ENCODE results near the gene LIMK1. TPM values are rescaled to one million over a fixed set of nuclear protein-coding genes. Genes with fewer than 3 reads are reported as not detected.

Gene LIMK1
- total RNA-seq, 1 donor from 2014 or later = 53.1 TPM

GRCh38 chr7:74101061-74101681, 17.6 kb downstream of the LIMK1 start:
- H3K4me1 ChIP-seq = no peaks in the 10 kb centered on the region
- DNase-seq = no peak
- H3K9me3 ChIP-seq = no peaks in the 10 kb centered on the region
- no peaks in the 10 kb centered on the region for H3K27me3 ChIP-seq
- intact Hi-C loops (cut with DNase I) = no loop called here
- TF ChIP-seq, protein P1, sequence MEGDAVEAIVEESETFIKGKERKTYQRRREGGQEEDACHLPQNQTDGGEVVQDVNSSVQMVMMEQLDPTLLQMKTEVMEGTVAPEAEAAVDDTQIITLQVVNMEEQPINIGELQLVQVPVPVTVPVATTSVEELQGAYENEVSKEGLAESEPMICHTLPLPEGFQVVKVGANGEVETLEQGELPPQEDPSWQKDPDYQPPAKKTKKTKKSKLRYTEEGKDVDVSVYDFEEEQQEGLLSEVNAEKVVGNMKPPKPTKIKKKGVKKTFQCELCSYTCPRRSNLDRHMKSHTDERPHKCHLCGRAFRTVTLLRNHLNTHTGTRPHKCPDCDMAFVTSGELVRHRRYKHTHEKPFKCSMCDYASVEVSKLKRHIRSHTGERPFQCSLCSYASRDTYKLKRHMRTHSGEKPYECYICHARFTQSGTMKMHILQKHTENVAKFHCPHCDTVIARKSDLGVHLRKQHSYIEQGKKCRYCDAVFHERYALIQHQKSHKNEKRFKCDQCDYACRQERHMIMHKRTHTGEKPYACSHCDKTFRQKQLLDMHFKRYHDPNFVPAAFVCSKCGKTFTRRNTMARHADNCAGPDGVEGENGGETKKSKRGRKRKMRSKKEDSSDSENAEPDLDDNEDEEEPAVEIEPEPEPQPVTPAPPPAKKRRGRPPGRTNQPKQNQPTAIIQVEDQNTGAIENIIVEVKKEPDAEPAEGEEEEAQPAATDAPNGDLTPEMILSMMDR (IDR thresholded peaks at IDR 0.05) = no peak
- H3K4me3 ChIP-seq = no peak overlapping the region
- no peak for ATAC-seq
- H3K36me3 ChIP-seq = peaks cover 40% of the 10 kb centered on the region
- no peak overlapping the region for H3K27ac ChIP-seq

DNA sequence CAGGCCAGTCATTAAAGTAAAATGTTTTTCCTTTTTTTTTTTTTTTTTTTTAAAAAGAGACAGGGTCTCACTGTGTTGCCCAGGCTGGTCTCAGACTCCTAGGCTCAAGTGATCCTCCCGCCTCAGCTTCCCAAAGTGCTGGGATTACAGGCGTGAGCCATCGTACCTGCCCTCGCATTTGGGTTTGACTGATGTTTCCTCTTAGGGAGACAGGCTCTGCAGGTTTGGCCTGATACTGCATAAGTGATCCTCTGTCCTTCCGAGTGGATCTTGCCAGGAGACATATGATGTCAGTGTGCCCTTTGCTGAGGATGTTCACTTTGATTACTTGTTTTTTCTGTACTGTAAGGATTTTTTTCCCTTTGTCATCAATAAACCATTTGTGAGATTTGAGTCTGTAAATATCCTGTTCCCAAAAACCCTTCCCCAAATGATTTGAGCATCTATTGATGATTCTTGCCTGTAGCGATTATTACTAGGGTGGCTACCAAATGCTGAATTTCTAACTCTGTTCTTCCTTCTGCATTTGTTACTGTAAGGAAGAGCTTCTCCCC, 19.7 kb downstream of the LIMK1 start:
- TF ChIP-seq, protein P1 (IDR thresholded peaks at IDR 0.05) = no peak
- Histone ChIP-seq H3K36me3 (peaks cover 54% of the 10 kb centered on the region), H3K4me3 (no peak overlapping the region), H3K9me3 (no peaks in the 10 kb centered on the region), H3K4me1 (no peaks in the 10 kb centered on the region), H3K27me3 (no peaks in the 10 kb centered on the region), H3K27ac (no peak overlapping the region)
- intact Hi-C loops (cut with DNase I) = no loop called here
- ATAC-seq (no peak), DNase-seq (no peak)

DNA sequence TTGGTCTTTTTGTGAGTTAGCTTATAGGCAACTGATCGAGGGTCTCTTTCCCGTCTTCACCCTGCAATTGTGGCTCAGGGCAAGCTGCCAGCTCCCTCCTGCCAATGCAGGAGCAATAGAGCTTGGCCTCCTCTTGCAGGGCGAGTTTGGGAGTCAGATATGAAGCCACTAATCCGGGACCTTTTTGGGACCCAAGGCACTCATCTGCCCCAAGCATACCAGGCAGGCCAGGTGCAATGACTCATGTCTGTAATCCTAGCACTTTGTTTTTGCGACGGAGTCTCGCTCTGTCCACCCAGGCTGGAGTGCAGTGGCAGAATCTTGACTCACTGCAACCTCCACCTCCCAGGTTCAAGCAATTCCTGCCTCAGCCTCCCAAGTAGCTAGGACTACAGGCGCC, 21.1 kb downstream of the LIMK1 start:
- Histone ChIP-seq H3K27me3 (no peaks in the 10 kb centered on the region), H3K4me1 (no peaks in the 10 kb centered on the region), H3K4me3 (no peak overlapping the region), H3K36me3 (peaks cover 60% of the 10 kb centered on the region), H3K27ac (no peak overlapping the region), H3K9me3 (no peaks in the 10 kb centered on the region)
- no peak for ATAC-seq
- TF ChIP-seq, protein P1 (IDR thresholded peaks at IDR 0.05) = no peak
- DNase-seq = no peak
- intact Hi-C loops (cut with DNase I) = no loop called here

DNA sequence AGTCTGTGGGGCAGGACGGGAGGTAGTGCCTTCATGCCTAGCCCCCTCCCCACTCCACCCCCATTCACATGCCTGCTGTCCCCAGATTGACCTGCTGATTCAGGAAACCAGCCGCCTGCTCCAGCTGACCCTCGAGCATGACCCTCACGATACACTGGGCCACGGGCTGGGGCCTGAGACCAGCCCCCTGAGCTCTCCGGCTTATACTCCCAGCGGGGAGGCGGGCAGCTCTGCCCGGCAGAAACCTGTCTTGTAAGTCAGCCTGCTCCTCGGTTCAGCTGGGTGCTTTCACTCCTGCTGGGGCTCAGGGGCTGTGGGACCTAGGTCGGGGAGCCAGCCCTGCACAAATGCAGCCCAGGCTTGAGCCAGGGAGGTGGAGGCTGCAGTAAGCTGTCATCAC, 22.4 kb downstream of the LIMK1 start:
- no peaks in the 10 kb centered on the region for H3K9me3 ChIP-seq
- no peaks in the 10 kb centered on the region for H3K4me1 ChIP-seq
- intact Hi-C loops (cut with DNase I) = no loop called here
- DNase-seq (no peak), ATAC-seq (no peak)
- H3K27me3 ChIP-seq = no peaks in the 10 kb centered on the region
- TF ChIP-seq, protein P1 (IDR thresholded peaks at IDR 0.05) = no peak
- H3K4me3 ChIP-seq = no peak overlapping the region
- H3K27ac ChIP-seq = no peak overlapping the region
- H3K36me3 ChIP-seq = peaks cover 72% of the 10 kb centered on the region

- Histone ChIP-seq H3K4me3 (no peak overlapping the region), H3K27me3 (no peaks in the 10 kb centered on the region), H3K9me3 (no peaks in the 10 kb centered on the region), H3K36me3 (peaks cover 80% of the 10 kb centered on the region), H3K4me1 (no peaks in the 10 kb centered on the region), H3K27ac (no peak overlapping the region)
- DNase-seq (no peak), ATAC-seq (peak; percentile 22)
- intact Hi-C loops (cut with DNase I) = no loop called here
- TF ChIP-seq, protein P1 (IDR thresholded peaks at IDR 0.05) = no peak
Measured at GRCh38 chr7:74106846-74107245, 23.2 kb downstream of the LIMK1 start.
